LNCAP (cell line): Measurements from ENCODE around the gene UBAC2.

Experiments
- TF ChIP-seq, protein P1 (sequence below): fragments of 450-650 bp; IDR thresholded peaks from 2 replicates; pipeline ENCODE4 v1.5.1; 2017; ENCODE audit warnings: mild to moderate bottlenecking

Gene UBAC2

DNA sequence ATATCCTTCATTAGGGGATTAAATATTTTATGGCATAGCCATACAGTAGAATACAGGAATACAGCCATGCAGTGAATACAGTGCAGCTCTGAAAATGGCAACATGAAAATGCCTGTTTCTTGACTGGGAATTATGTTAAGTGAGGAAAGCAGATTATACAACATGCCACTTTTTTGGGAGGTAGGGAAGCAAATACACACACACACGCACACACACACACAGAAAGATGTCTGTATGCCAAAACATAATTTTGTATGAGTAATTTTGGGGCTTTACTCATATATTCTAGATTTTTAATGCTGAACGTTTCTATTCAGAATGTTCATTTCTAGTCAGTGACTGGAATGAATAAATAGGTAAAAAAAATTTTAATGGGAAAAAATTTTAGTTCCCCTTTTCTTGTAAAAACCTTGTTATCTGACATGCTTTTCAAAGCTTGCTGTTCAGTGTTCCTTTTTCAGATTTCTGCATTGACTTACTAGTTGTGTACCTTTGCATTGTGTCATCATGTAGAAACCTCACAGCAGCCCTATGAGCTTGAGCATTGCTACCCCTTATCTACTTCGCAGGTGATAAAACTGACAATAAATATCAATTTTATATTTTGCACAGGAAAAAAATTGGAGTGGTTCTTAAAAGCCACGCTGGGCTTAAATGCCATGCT, 98.7 kb downstream of the UBAC2 start:
- TF ChIP-seq, protein P1, sequence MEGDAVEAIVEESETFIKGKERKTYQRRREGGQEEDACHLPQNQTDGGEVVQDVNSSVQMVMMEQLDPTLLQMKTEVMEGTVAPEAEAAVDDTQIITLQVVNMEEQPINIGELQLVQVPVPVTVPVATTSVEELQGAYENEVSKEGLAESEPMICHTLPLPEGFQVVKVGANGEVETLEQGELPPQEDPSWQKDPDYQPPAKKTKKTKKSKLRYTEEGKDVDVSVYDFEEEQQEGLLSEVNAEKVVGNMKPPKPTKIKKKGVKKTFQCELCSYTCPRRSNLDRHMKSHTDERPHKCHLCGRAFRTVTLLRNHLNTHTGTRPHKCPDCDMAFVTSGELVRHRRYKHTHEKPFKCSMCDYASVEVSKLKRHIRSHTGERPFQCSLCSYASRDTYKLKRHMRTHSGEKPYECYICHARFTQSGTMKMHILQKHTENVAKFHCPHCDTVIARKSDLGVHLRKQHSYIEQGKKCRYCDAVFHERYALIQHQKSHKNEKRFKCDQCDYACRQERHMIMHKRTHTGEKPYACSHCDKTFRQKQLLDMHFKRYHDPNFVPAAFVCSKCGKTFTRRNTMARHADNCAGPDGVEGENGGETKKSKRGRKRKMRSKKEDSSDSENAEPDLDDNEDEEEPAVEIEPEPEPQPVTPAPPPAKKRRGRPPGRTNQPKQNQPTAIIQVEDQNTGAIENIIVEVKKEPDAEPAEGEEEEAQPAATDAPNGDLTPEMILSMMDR = no peak

DNA sequence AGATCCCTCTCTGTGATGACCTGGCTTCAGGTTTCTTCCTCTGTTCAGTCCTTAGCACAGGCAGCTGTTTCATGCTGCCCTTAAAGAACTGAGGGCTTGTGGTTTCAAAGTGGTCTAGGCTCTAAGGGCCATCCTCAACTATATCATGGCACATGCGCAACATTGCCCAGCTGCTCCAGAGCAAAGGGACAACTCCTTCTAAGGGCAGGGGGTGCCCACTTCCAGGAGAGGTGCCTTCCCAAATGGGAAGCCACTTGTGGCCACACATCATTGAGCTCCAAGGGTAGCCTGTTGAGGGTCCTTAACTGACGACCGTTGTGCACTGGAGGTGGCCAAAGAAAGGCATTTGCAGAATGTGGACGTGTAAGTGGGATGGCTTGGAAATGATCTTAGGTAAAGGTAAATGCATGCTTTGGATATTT, 99.3 kb downstream of the UBAC2 start:
- TF ChIP-seq, protein P1 = no peak

DNA sequence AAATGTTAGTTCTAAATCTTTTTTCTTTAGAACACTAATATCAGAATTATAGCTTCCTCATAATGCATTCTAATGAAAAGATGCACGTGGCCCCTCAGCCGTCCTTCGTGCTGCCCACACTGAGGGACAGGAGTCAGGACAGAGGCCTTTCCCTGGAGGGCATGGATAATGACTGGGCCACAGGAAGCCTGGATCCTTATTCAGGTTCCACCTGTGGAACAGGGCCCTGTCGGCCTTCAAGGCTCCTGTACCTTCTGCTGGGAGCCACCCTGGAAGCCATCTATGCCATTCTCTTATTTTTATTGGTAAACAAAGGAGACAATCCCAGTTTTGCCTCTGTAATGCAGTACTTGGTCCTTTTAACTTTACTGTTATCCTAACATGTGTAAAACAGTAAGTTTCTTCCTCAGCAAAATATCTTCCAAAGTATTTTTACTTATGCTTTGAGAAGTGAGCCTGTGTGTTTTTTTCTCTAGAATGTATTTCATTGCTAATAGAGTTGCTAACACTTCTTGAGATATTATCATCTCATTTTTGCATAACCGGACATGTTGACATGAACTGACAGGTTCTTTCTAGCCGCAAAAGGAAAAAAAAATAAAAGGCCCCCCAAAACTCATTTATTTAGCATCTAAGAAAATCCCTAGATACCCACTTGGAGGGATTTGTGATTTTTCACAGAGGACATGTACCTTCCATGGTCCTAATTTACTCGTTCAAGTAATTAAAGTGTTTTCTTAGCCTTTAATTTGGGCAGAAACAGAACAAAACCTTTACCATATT, 100.6 kb downstream of the UBAC2 start:
- TF ChIP-seq, protein P1 = no peak

DNA sequence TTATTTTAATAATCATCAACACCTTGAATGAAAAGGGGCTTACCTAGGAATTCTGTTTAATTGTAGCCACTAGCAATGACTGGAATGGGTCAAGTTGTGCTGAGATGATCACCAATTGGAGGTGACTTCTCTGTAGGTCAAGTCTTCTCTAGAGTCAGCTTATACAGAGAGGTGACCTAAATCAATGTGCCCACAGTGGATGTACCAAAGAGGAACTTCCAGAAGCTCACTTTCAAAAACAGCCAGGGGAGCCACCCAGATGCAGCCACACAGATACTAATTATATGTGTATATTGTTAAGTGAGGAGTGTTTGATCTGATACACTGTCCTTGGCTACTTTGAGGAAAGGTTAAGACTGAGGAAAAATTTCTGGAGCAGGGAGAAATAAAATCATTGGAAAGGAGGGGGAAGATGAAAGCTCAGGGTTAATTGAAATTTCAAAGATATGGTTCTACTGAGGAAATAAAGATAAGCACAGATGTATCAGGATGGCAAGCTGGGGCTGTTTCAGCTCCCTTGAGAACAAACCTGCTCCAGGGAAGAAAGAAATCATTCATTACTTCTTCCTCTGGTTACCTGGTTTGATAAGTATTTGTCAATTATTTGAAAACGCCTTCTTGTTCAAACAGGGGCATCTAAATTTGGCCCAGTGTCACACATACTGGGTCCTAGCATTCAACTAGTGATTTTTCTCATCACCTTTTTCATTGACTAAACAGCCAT, 101.4 kb downstream of the UBAC2 start:
- TF ChIP-seq, protein P1 = no peak

DNA sequence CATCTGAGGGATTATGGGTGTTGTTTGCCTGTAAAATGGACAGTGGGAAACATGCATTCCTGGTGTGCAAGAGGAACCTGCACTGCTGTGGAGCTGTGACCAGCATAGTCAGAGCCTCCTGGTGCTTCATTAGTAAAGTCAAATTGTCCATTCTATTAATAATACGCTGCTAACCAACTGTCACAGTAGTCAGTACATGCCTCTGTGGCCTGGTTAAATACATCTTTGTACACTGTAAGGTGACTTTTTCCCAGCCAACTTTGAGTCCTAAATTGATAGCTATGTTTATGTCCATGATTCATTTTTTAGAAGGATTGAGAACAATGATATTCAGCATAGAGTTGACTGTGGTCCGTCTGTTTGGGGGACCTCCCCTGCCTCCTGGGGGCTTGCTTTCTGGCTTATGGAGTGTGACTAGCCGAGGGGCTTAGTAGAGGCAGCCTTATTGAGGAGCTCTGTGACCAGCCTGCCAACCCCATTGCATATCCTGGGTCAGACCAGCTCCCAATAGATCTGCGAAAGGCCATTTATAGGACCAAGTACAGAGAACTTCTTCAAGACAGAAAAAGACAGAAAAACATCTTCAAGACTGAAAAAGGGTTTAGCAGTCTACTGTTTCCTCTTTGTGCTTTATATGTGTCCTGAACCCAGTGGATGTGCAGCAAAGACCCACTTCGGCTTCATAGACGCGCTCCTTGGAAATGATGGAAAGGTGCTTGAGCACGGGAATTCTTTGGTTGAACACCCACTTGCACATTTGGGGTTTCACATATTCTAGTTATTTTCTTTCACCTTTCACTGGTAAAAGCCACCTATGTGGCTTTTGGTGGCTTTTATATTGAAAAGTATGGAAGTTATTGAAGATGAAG, 102.2 kb downstream of the UBAC2 start:
- TF ChIP-seq, protein P1 = no peak

DNA sequence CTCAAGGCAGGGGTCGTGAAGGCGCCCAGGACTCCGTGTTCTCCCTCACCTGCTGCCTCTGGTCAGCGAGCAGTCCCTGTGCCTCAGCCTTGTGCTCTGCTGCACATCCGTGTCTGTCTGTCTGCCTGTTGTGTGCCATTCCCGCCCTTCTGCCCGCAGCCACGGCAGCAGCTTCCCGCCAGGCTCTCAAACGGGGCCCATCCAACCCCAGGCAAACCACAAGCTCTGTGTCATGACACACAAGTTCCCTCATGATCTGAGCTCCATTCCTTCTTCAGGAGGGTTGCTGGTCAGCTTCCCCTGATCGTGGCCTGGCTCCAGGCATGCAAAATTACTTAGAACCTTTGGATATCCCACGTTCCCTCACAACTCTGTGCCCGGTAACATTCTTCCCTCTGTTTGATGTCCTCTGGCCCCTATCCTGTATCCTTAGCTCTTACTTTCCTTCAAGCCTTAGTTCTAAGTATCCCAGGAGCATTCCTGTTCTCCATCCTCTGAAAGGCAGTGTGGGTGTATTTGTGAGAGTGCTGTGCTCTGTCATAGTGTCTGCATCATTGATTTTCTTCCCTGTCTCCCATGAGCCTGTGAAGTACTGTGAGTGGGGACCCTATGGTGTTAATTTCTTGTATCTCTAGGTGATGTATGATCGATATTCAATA, 103.3 kb downstream of the UBAC2 start:
- TF ChIP-seq, protein P1 = no peak

DNA sequence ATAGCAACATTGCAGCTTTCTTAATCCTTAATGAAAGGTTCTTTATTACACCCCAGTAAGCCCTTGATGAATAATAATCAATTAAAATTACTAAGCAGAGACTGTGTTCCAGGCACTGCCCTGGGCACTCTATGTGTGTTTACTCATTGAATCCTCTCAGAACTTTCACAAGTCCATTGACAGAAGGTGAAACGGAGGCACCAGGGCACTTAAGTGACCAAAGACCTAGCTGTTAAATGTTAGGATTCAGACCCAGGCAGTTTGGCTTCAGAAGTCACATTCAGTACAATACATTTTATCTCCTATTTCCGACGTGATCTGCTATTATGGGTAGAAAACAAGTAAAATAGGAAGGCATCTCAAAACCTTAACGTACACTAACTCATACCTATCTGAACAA, 103.9 kb downstream of the UBAC2 start:
- TF ChIP-seq, protein P1 = no peak
